HEK293 (cell line): Measurements from ENCODE around the gene TSPEAR.

Source experiments
- CTCF ChIA-PET: fragments of 350-600 bp; formaldehyde crosslinking; extraction: SDS; loops from one replicate; lab custom pipeline; 2021; ENCODE audit warnings: antibody characterized with exemption; lab: Yijun Ruan, JAX
- POLR2A ChIA-PET: fragments of 300-600 bp; formaldehyde crosslinking; extraction: SDS; loops from one replicate; lab custom pipeline; 2020; ENCODE audit warnings: antibody characterized with exemption, inconsistent platforms; lab: Yijun Ruan, JAX
- H3K27ac ChIP-seq: fragments of 200-500 bp; sonication (Bioruptor generic); 2 replicates; pipeline ENCODE4 v1.5.1; 2014; ENCODE audit warnings: low read depth, low read length, control low read depth, inconsistent platforms; ENCODE audit errors: extremely low read depth
- H3K36me3 ChIP-seq, 2 experiments: fragments of 200-500 bp in 1 of 2; sonication (Bioruptor generic) in 1 of 2; 1 replicate in 1 of 2; 2 replicates in 1 of 2; pipeline ENCODE4 v1.5.1; 2014 to 2017; ENCODE audit warnings: inconsistent platforms in 2 of 2, low read length in 2 of 2; ENCODE audit not compliant: control insufficient read depth in 2 of 2, insufficient read depth in 1 of 2
- H3K4me1 ChIP-seq: fragments of 200-500 bp; sonication (Bioruptor generic); 2 replicates; pipeline ENCODE4 v1.5.1; 2014; ENCODE audit warnings: mild to moderate bottlenecking, low read length, inconsistent platforms; ENCODE audit not compliant: control insufficient read depth, insufficient read depth
- H3K4me3 ChIP-seq: 2 replicates; pipeline ENCODE4 v1.5.1; 2011; ENCODE audit warnings: low read depth, mild to moderate bottlenecking, control low read depth, low read length, moderate library complexity
- H3K9me3 ChIP-seq: fragments of 200-500 bp; sonication (Bioruptor generic); 2 replicates; pipeline ENCODE4 v1.5.1; 2014; ENCODE audit warnings: low read depth, low read length, inconsistent platforms; ENCODE audit not compliant: control insufficient read depth, insufficient read depth
- ATF2 ChIP-seq: fragments of 450-650 bp; formaldehyde crosslinking; IDR thresholded peaks from 2 replicates; pipeline ENCODE4 v1.5.1; 2016; ENCODE audit warnings: missing biosample characterization, missing genetic modification characterization, low read depth
- CTCF ChIP-seq: fragments of 450-650 bp; formaldehyde crosslinking; IDR thresholded peaks from 2 replicates; pipeline ENCODE4 v1.5.1; 2016; ENCODE audit warnings: missing biosample characterization, missing genetic modification characterization
- GLIS2 ChIP-seq: fragments of 450-650 bp; formaldehyde crosslinking; IDR thresholded peaks from 2 replicates; pipeline ENCODE4 v1.5.1; 2016; ENCODE audit warnings: missing biosample characterization, missing genetic modification characterization
- MEIS1 ChIP-seq: sonication (generic); formaldehyde crosslinking; IDR thresholded peaks from 2 replicates; pipeline ENCODE4 v1.8.1; 2022; ENCODE audit warnings: missing genetic modification reagents, mild to moderate bottlenecking, borderline replicate concordance
- REPIN1 ChIP-seq: fragments of 450-650 bp; formaldehyde crosslinking; IDR thresholded peaks from 2 replicates; pipeline ENCODE4 v1.5.1; 2017; ENCODE audit warnings: missing biosample characterization, missing genetic modification characterization, low read depth
- YY1 ChIP-seq: fragments of 450-650 bp; formaldehyde crosslinking; IDR thresholded peaks from 2 replicates; pipeline ENCODE4 v1.5.1; 2018; ENCODE audit warnings: missing biosample characterization, missing genetic modification characterization
- ZBTB8A ChIP-seq: fragments of 450-650 bp; formaldehyde crosslinking; IDR thresholded peaks from 2 replicates; pipeline ENCODE4 v1.5.1; 2016; ENCODE audit warnings: missing biosample characterization, missing genetic modification characterization
- ZIC2 ChIP-seq: fragments of 450-650 bp; formaldehyde crosslinking; IDR thresholded peaks from 2 replicates; pipeline ENCODE4 v1.5.1; 2016; ENCODE audit warnings: missing biosample characterization, missing genetic modification characterization
- ZNF140 ChIP-seq: fragments of 450-650 bp; formaldehyde crosslinking; IDR thresholded peaks from 2 replicates; pipeline ENCODE4 v1.5.1; 2016; ENCODE audit warnings: missing biosample characterization, missing genetic modification characterization
- ZNF146 ChIP-seq: fragments of 450-650 bp; formaldehyde crosslinking; IDR thresholded peaks from 2 replicates; pipeline ENCODE4 v1.5.1; 2016; ENCODE audit warnings: missing biosample characterization, missing genetic modification characterization
- ZNF155 ChIP-seq: fragments of 450-650 bp; formaldehyde crosslinking; IDR thresholded peaks from 2 replicates; pipeline ENCODE4 v1.5.1; 2016; ENCODE audit warnings: missing biosample characterization, missing genetic modification characterization
- ZNF2 ChIP-seq: fragments of 450-650 bp; formaldehyde crosslinking; IDR thresholded peaks from 2 replicates; pipeline ENCODE4 v1.5.1; 2016; ENCODE audit warnings: missing biosample characterization, missing genetic modification characterization
- ZNF600 ChIP-seq: fragments of 450-650 bp; formaldehyde crosslinking; IDR thresholded peaks from 2 replicates; pipeline ENCODE4 v1.5.1; 2016; ENCODE audit warnings: missing biosample characterization, missing genetic modification characterization
- ZNF624 ChIP-seq: fragments of 450-650 bp; formaldehyde crosslinking; IDR thresholded peaks from 2 replicates; pipeline ENCODE4 v1.5.1; 2017; ENCODE audit warnings: missing biosample characterization, missing genetic modification characterization
- ZNF639 ChIP-seq: fragments of 450-650 bp; formaldehyde crosslinking; IDR thresholded peaks from 2 replicates; pipeline ENCODE4 v1.5.1; 2016; ENCODE audit warnings: missing biosample characterization, missing genetic modification characterization
- ZNF677 ChIP-seq: fragments of 450-650 bp; IDR thresholded peaks from 2 replicates; pipeline ENCODE4 v1.5.0; 2018; ENCODE audit warnings: missing biosample characterization, mild to moderate bottlenecking, missing genetic modification characterization, moderate library complexity
- ZNF704 ChIP-seq: fragments of 450-650 bp; formaldehyde crosslinking; IDR thresholded peaks from 2 replicates; pipeline ENCODE4 v1.5.1; 2016; ENCODE audit warnings: missing biosample characterization, missing genetic modification characterization
- ZNF707 ChIP-seq: fragments of 450-650 bp; formaldehyde crosslinking; IDR thresholded peaks from 2 replicates; pipeline ENCODE4 v1.5.1; 2016; ENCODE audit warnings: missing biosample characterization, missing genetic modification characterization
- ZNF776 ChIP-seq: fragments of 450-650 bp; formaldehyde crosslinking; IDR thresholded peaks from 2 replicates; pipeline ENCODE4 v1.5.0; 2017; ENCODE audit warnings: missing biosample characterization, missing genetic modification characterization, borderline replicate concordance
- ZNF830 ChIP-seq: fragments of 450-650 bp; IDR thresholded peaks from 2 replicates; pipeline ENCODE4 v1.5.0; 2018; ENCODE audit warnings: missing biosample characterization, missing genetic modification characterization, low read depth, mild to moderate bottlenecking, moderate library complexity

The TSPEAR gene

GRCh38 chr21:44708213-44708865 is 3.0 kb downstream of the TSPEAR start (continued):
- no peak for TF ChIP-seq CTCF (tag by site-specific recombination)
- TF ChIP-seq ZNF677: no peak
- TF ChIP-seq ZNF704 (tag by site-specific recombination): no peak
- TF ChIP-seq YY1 (tag by site-specific recombination): no peak
- no peak for TF ChIP-seq ZNF155 (tag by site-specific recombination)
- TF ChIP-seq ZNF830: no peak
- TF ChIP-seq ATF2: no peak
- TF ChIP-seq ZNF140 (tag by site-specific recombination): no peak
- no peak for TF ChIP-seq MEIS1 (CRISPR knock-in tag)

- no peak for TF ChIP-seq GLIS2
- TF ChIP-seq ZNF707 (tag by site-specific recombination): no peak
- TF ChIP-seq ZBTB8A (tag by site-specific recombination): no peak
- TF ChIP-seq REPIN1 (tag by site-specific recombination): no peak
- no peak for TF ChIP-seq ZNF624 (tag by site-specific recombination)
- no peak for TF ChIP-seq ZNF776
- TF ChIP-seq ZNF600 (tag by site-specific recombination): no peak
- TF ChIP-seq ZNF146 (tag by site-specific recombination): no peak
- TF ChIP-seq ZNF639: no peak
- TF ChIP-seq ZNF2 (tag by site-specific recombination): no peak
- no peak for TF ChIP-seq ZIC2 (tag by site-specific recombination)
- no peak overlapping the region for H3K27ac ChIP-seq
- no peaks in the 10 kb centered on the region for H3K9me3 ChIP-seq
- POLR2A ChIA-PET: no interaction called here
- CTCF ChIA-PET: interaction anchor here (0.6 kb wide), 1 partner anchor 164 kb away, joined by 3 read pairs; no protein-coding TSS in a partner anchor
- peaks cover 6% of the 10 kb centered on the region; the same call in 1 of the 2 replicates for H3K4me1 ChIP-seq
- H3K4me3 ChIP-seq: no peak overlapping the region
- H3K36me3 ChIP-seq: no peaks in the 10 kb centered on the region
Observed at GRCh38 chr21:44706706-44707581, 4.4 kb downstream of the TSPEAR start.
